Ascending aorta (tissue), 2 donors: ENCODE measurements around the gene SLC45A3. TPM values are rescaled to one million over a fixed set of nuclear protein-coding genes. Genes with fewer than 3 reads are reported as not detected.

Experiments used
- DNase-seq, 2 donors: peaks; one replicate each; pipeline ENCODE4 v3.0.0-alpha.2; 2019; ENCODE audit warnings: low spot score in 2 of 2
- H3K27ac ChIP-seq, 2 donors: fragments of 200-600 bp; sonication (generic); one replicate each; pipeline ENCODE4 v1.5.1; 2016 to 2017; ENCODE audit warnings: mild to moderate bottlenecking in 1 of 2
- H3K27me3 ChIP-seq: fragments of 200-600 bp; sonication (generic); one replicate; pipeline ENCODE4 v1.5.1; 2017
- H3K36me3 ChIP-seq, 2 donors: fragments of 200-600 bp; sonication (generic); one replicate each; pipeline ENCODE4 v1.5.1; 2016
- H3K4me1 ChIP-seq, 2 donors: fragments of 200-600 bp; sonication (generic); one replicate each; pipeline ENCODE4 v1.5.1; 2016 to 2017; ENCODE audit warnings: mild to moderate bottlenecking in 1 of 2
- H3K4me3 ChIP-seq, 2 donors: fragments of 200-600 bp; sonication (generic); one replicate each; pipeline ENCODE4 v1.5.1; 2016 to 2017; ENCODE audit warnings: mild to moderate bottlenecking in 1 of 2
- H3K9me3 ChIP-seq, 2 donors: fragments of 200-600 bp; sonication (generic); one replicate each; pipeline ENCODE4 v1.5.1; 2016
- intact Hi-C: fragments of 100-400 bp; cut with DNase I; formaldehyde crosslinking; loops from one replicate; pipeline ENCODE4 v1.15.1; 2023
- total RNA-seq: library from RNA; depleted of rRNA; stranded (reverse); fragments of >200 nt; gene quantifications from one replicate; pipeline ENCODE4 v1.1.0, GENCODE V29; 2016
- TF ChIP-seq, protein P1 (sequence below), 3 experiments: fragments of 200-600 bp in 2 of 3; fragments of 450-650 bp in 1 of 3; sonication (generic) in 2 of 3; IDR thresholded peaks; one replicate each; pipeline ENCODE4 v1.5.1; 2016 to 2019; ENCODE audit warnings: antibody characterized with exemption in 3 of 3, mild to moderate bottlenecking in 1 of 3, moderate library complexity in 1 of 3

SLC45A3 gene
- total RNA-seq, 1 donor from 2014 or later: 3.4 TPM

DNA sequence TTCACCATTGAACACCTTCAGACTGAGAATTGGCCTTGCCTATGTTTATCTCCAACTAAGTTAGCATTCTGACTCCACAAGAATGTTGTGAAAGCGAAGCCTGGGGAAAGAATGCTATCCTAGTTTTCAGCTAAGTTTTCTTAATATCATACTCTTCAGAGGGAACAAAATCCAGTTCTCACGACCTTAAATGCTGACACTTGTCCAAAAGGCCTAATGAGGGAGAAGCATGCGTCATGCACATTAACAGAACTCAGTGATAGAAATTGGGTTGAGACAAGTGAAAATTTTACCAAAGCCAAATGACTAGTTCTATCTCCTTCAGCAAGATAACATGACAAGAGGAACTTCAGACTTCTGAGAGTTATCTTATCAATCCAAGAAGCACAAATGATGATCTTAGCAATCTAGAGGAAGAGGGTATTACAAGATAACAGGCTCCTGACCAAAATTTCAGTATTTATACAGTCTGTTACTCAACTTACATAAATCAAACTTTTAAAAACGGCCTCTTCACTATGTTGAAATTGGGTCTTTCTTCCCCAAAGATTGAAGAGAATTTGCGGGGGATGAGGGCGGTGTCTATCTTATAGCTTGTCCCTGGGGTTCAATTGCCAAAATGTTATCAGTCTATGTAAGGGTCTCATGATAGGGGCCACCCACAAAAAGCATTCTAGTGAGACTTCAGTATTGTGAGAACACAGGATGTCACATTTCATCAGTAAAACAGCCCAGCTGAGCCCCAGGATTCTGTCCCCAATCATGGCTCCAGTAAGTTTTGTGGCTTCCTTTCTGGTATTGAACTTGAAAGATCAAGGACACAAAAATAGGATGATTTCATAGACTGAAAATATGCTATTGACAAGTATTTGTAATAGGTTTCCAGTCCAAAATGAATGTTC, 26.5 kb upstream of the SLC45A3 start:
- Histone ChIP-seq H3K9me3 (no peaks in the 10 kb centered on the region), H3K27me3 (no peaks in the 10 kb centered on the region), H3K27ac (no peak overlapping the region), H3K4me1 (peaks cover 0 to 5% of the 10 kb centered on the region in 2 donors), H3K36me3 (peaks cover 6 to 8% of the 10 kb centered on the region in 2 donors), H3K4me3 (no peak overlapping the region)
- TF ChIP-seq, protein P1, sequence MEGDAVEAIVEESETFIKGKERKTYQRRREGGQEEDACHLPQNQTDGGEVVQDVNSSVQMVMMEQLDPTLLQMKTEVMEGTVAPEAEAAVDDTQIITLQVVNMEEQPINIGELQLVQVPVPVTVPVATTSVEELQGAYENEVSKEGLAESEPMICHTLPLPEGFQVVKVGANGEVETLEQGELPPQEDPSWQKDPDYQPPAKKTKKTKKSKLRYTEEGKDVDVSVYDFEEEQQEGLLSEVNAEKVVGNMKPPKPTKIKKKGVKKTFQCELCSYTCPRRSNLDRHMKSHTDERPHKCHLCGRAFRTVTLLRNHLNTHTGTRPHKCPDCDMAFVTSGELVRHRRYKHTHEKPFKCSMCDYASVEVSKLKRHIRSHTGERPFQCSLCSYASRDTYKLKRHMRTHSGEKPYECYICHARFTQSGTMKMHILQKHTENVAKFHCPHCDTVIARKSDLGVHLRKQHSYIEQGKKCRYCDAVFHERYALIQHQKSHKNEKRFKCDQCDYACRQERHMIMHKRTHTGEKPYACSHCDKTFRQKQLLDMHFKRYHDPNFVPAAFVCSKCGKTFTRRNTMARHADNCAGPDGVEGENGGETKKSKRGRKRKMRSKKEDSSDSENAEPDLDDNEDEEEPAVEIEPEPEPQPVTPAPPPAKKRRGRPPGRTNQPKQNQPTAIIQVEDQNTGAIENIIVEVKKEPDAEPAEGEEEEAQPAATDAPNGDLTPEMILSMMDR (IDR thresholded peaks at IDR 0.05): no peak
- intact Hi-C loops: no loop called here
- DNase-seq: no peak

DNA sequence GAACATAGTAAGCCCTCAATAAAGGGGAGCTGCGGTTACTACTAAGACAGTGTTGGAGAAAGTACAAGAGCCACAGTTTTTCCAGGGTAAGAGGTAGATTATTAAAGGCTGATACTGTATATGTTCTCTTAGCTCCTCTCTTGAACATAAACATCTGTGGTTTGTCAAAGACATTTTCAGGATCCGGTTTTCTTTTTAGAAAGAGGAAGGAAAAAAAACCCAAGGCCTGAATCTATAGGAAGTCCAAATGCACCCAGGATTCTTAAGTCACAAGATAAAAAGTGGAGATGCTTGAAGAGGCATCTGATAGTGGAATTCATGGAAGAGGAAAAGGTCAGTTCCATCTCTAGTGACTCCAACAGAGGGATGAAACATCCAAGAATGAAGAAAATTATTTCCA, 24.6 kb upstream of the SLC45A3 start:
- H3K4me3 ChIP-seq: no peak overlapping the region
- no peaks in the 10 kb centered on the region for H3K9me3 ChIP-seq
- intact Hi-C loops: no loop called here
- H3K27ac ChIP-seq: no peak overlapping the region
- no peak for DNase-seq
- TF ChIP-seq, protein P1 (IDR thresholded peaks at IDR 0.05): no peak
- H3K36me3 ChIP-seq: peaks cover 10 to 11% of the 10 kb centered on the region in 2 donors
- no peaks in the 10 kb centered on the region for H3K4me1 ChIP-seq
- no peaks in the 10 kb centered on the region for H3K27me3 ChIP-seq

DNA sequence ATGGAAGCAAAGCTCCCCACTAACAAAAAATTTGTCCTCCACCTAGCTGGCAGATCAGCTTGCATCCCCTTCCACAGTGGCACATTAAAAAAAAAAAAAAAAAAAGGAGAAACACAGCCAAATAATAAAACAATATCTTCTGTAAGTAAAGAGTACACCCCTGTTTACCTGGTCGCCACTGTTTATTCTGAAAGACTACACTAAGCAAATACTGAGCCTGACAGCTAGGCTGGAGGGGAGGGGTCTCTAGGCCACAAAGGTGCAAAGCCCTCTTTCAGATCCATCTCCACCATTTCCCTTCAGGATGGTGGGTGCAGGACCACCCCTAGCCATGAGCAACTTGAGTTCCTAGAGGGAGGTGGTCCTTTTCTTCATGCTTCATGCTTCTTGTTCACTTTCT, 22.8 kb upstream of the SLC45A3 start:
- no peak overlapping the region for H3K4me3 ChIP-seq
- TF ChIP-seq, protein P1 (IDR thresholded peaks at IDR 0.05): no peak
- intact Hi-C loops: no loop called here

DNA sequence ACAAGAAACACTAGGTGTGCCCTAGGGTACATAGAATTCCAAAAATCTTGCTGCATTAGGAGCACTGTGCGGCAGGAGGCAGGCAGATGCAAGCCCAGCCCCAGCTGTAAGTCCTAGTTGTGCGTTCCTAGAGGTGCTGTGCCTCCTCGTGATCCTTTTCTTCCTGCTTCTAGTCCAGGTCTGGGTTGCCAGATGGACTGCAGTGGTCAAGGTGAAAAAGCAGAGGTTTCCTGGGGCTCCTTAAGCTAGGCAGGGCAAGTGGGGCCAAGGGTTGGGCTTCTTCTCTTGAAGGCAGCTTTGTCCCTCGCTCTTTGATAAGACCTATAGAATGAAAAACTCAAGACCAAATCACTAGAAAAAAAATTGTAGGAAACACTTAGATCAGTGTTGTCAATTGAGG, 21.6 kb upstream of the SLC45A3 start:
- Histone ChIP-seq H3K36me3 (peaks cover 10 to 11% of the 10 kb centered on the region in 2 donors), H3K4me3 (no peak overlapping the region), H3K4me1 (no peaks in the 10 kb centered on the region), H3K9me3 (no peaks in the 10 kb centered on the region), H3K27me3 (no peaks in the 10 kb centered on the region), H3K27ac (no peak overlapping the region)
- intact Hi-C loops: no loop called here
- no peak for DNase-seq
- TF ChIP-seq, protein P1 (IDR thresholded peaks at IDR 0.05): no peak

More for the DNA sequence above, 22.8 kb upstream of the SLC45A3 start:
- no peak for DNase-seq
- H3K27ac ChIP-seq: no peak overlapping the region
- peaks cover 10 to 11% of the 10 kb centered on the region in 2 donors for H3K36me3 ChIP-seq
- no peaks in the 10 kb centered on the region for H3K9me3 ChIP-seq
- no peaks in the 10 kb centered on the region for H3K27me3 ChIP-seq
- no peaks in the 10 kb centered on the region for H3K4me1 ChIP-seq

DNA sequence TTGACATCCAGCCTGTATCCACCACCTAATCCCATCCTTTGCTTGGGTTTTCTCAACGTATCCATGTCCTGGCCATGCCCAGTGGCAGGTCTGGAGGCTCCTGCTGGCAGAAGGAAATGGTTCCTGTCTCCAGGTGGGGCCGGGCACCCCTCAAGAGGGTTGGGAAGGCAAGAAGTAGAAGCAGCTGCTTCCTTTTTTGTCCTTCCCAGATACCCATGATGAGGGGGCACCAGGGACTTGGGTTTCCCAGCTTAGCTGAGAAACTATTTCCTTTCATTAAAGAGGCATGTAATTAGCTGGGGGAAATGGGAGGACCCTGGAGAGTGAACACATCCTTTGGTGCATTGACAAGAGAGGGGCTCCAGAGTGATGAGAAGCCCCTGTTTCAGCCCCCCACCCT, 21.1 kb upstream of the SLC45A3 start:
- DNase-seq: no peak
- TF ChIP-seq, protein P1 (IDR thresholded peaks at IDR 0.05): no peak
- no peaks in the 10 kb centered on the region for H3K4me1 ChIP-seq
- H3K27ac ChIP-seq: no peak overlapping the region
- H3K36me3 ChIP-seq: peaks cover 10 to 11% of the 10 kb centered on the region in 2 donors
- no peaks in the 10 kb centered on the region for H3K9me3 ChIP-seq
- H3K27me3 ChIP-seq: no peaks in the 10 kb centered on the region
- intact Hi-C loops: no loop called here
- no peak overlapping the region for H3K4me3 ChIP-seq
